B cell (primary cell): Measurements from ENCODE around the gene TMEM30B. TPM values are rescaled to one million over a fixed set of nuclear protein-coding genes. Genes with fewer than 3 reads are reported as not detected.

Source experiments
- ATAC-seq: fragments of 200-7000 bp; cut with Tn5 transposase; one replicate; pipeline ENCODE4 v1.10.0; 2021; ENCODE audit warnings: low read depth, mild to moderate bottlenecking, moderate number of reproducible peaks, moderate library complexity
- CTCF ChIA-PET: fragments of 350-600 bp; sonication (Branson Sonifier 250); formaldehyde crosslinking; loops from one replicate; lab custom pipeline; 2021; ENCODE audit warnings: antibody characterized with exemption, inconsistent platforms; lab: Charles Lee
- POLR2A ChIA-PET: fragments of 350-600 bp; sonication (Branson Sonifier 250); formaldehyde crosslinking; loops from one replicate; lab custom pipeline; 2021; ENCODE audit warnings: antibody characterized with exemption; lab: Charles Lee
- DNase-seq: peaks from one replicate; pipeline ENCODE4 v3.0.0; 2013
- H2AFZ ChIP-seq: 2 replicates; pipeline ENCODE4 v1.6.1; 2012; ENCODE audit warnings: mild to moderate bottlenecking, low read depth, low read length; ENCODE audit not compliant: insufficient read depth, poor library complexity, severe bottlenecking
- H3K27ac ChIP-seq, 2 donors: 1 replicate in 1 of 2; 2 replicates in 1 of 2; pipeline ENCODE4 v1.5.1; 2012 to 2013; ENCODE audit warnings: low read length in 2 of 2, mild to moderate bottlenecking in 2 of 2, moderate library complexity in 1 of 2
- H3K27me3 ChIP-seq, 4 experiments: fragments of 200-600 bp in 1 of 4; sonication (generic) in 1 of 4; replicated peaks in 1 of 4; 1 replicate in 2 of 4; 2 replicates in 2 of 4; pipeline versions ENCODE4 v1.6.1 to v1.7.0; 2013 to 2016; ENCODE audit warnings: low read length in 3 of 4, mild to moderate bottlenecking in 2 of 4, mixed read lengths in 1 of 4, moderate library complexity in 1 of 4; ENCODE audit not compliant: insufficient read depth in 4 of 4, control insufficient read depth in 3 of 4; ENCODE audit errors: control extremely low read depth in 1 of 4
- H3K36me3 ChIP-seq, 2 experiments: replicated peaks in 1 of 2; 1 replicate in 1 of 2; 2 replicates in 1 of 2; pipeline versions ENCODE4 v1.6.1 to v1.7.1; 2013; ENCODE audit warnings: low read length in 1 of 2; ENCODE audit not compliant: insufficient read depth in 2 of 2, control insufficient read depth in 1 of 2; ENCODE audit errors: control extremely low read depth in 1 of 2, extremely low read depth in 1 of 2
- H3K4me1 ChIP-seq, 2 donors: fragments of 200-600 bp in 1 of 2; sonication (generic) in 1 of 2; 1 replicate in 1 of 2; 2 replicates in 1 of 2; pipeline versions ENCODE4 v1.5.1 to v1.6.1; 2013 to 2017; ENCODE audit warnings: low read length in 2 of 2; ENCODE audit not compliant: control insufficient read depth in 2 of 2, insufficient read depth in 2 of 2
- H3K4me2 ChIP-seq: replicated peaks from 2 replicates; pipeline ENCODE3; 2012; ENCODE audit warnings: mild to moderate bottlenecking, low read depth, low read length; ENCODE audit not compliant: poor library complexity, severe bottlenecking
- H3K4me3 ChIP-seq, 5 experiments: fragments of 200-600 bp in 1 of 5; sonication (generic) in 1 of 5; 1 replicate in 3 of 5; 2 replicates in 2 of 5; pipeline versions ENCODE4 v1.5.1 to v1.7.0; 2011 to 2016; ENCODE audit warnings: low read length in 4 of 5, mild to moderate bottlenecking in 4 of 5, low read depth in 2 of 5, control low read depth in 1 of 5, moderate library complexity in 1 of 5; ENCODE audit not compliant: insufficient read depth in 1 of 5; ENCODE audit errors: control extremely low read depth in 1 of 5, extremely low read depth in 1 of 5
- H3K79me2 ChIP-seq: fragments of 200-600 bp; sonication (generic); one replicate; pipeline ENCODE4 v1.6.0; 2016; ENCODE audit warnings: low read length; ENCODE audit not compliant: control insufficient read depth, insufficient read depth
- H3K9ac ChIP-seq: fragments of 200-600 bp; sonication (generic); 2 replicates; pipeline ENCODE4 v1.6.1; 2017; ENCODE audit warnings: mild to moderate bottlenecking, low read length, moderate library complexity
- H3K9me3 ChIP-seq, 3 donors: one replicate each; pipeline versions ENCODE4 v1.6.1 to v1.7.1; 2013; ENCODE audit warnings: low read length in 2 of 3; ENCODE audit not compliant: control insufficient read depth in 2 of 3, insufficient read depth in 1 of 3; ENCODE audit errors: control extremely low read depth in 1 of 3
- H4K20me1 ChIP-seq: 2 replicates; pipeline ENCODE4 v1.6.0; 2012; ENCODE audit warnings: mild to moderate bottlenecking, low read length; ENCODE audit not compliant: insufficient read depth, control insufficient read depth, poor library complexity, severe bottlenecking
- H3K27ac Mint-ChIP-seq: one replicate; pipeline ENCODE4 v1.8.0; 2021; ENCODE audit warnings: mixed read lengths
- H3K27me3 Mint-ChIP-seq: one replicate; pipeline ENCODE4 v1.8.0; 2021; ENCODE audit warnings: mixed read lengths
- H3K4me1 Mint-ChIP-seq: one replicate; pipeline ENCODE4 v1.8.0; 2021; ENCODE audit warnings: mixed read lengths
- H3K4me3 Mint-ChIP-seq: one replicate; pipeline ENCODE4 v1.8.0; 2021; ENCODE audit warnings: mixed read lengths
- H3K9me3 Mint-ChIP-seq: one replicate; pipeline ENCODE4 v1.8.0; 2022; ENCODE audit warnings: mixed read lengths; ENCODE audit not compliant: insufficient read depth
- CTCF ChIP-seq: fragments of 200-600 bp; IDR thresholded peaks from one replicate; pipeline ENCODE4 v1.8.0; 2022; ENCODE audit warnings: antibody characterized with exemption, mild to moderate bottlenecking
- EZH2 ChIP-seq: IDR thresholded peaks from 2 replicates; pipeline ENCODE4 v1.6.1; 2012; ENCODE audit warnings: borderline replicate concordance, low read depth, mild to moderate bottlenecking, moderate library complexity, low read length; ENCODE audit not compliant: insufficient read depth, poor library complexity, severe bottlenecking
- WGBS: methylation state at CpG from one replicate; pipeline ENCODE4 v1.1.5; 2013; ENCODE audit warnings: missing lambda C conversion rate; ENCODE audit not compliant: insufficient coverage; 5-methylcytosine and 5-hydroxymethylcytosine counted together
- intact Hi-C: fragments of 100-400 bp; cut with micrococcal nuclease; formaldehyde crosslinking; loops from one replicate; pipeline ENCODE4 v1.10.0; 2022
- polyA plus RNA-seq: library from polyadenylated mRNA; depleted of rRNA; stranded (reverse); fragments of >200 nt; gene quantifications from 2 replicates; pipeline ENCODE4 v1.2.3, GENCODE V29; 2012
- total RNA-seq, 2 donors: library from RNA; stranded (reverse); fragments of 120-200 nt in 1 of 2; gene quantifications; 1 replicate in 1 of 2; 2 replicates in 1 of 2; pipeline versions ENCODE4 v1.2.3 to v1.2.4, GENCODE V29; 2013 to 2022

TMEM30B gene
- total and polyA plus RNA-seq, 2 donors (not counting 1 experiment from before 2014, with no cell fraction given), result 0.19 to 0.20 TPM

- Mint-ChIP-seq H3K27me3 (peaks cover 10% of the 10 kb centered on the region), H3K27ac (no peak overlapping the region), H3K4me3 (no peak overlapping the region), H3K9me3 (no peaks in the 10 kb centered on the region), H3K4me1 (peaks cover 23% of the 10 kb centered on the region)
- DNase-seq (no peak), ATAC-seq (no peak)
- no peak overlapping the region for H3K27ac ChIP-seq
- H3K4me1 ChIP-seq, result peaks cover 17 to 27% of the 10 kb centered on the region in 2 donors
- ChIA-PET POLR2A (no interaction called here), CTCF (no interaction called here)
- no peaks in the 10 kb centered on the region for H4K20me1 ChIP-seq
- no peak overlapping the region for H3K4me3 ChIP-seq
- no peak overlapping the region for H2AFZ ChIP-seq
- intact Hi-C loops, result loop anchor here (10.0 kb wide), 1 partner anchor 118 kb away; no protein-coding TSS in a partner anchor
- H3K9ac ChIP-seq, result no peak overlapping the region
- TF ChIP-seq EZH2 (no peak), CTCF (no peak)
- H3K79me2 ChIP-seq, result no peaks in the 10 kb centered on the region
- no peak overlapping the region for H3K4me2 ChIP-seq
- peaks cover 0 to 14% (median 3%) of the 10 kb centered on the region in 4 experiments for H3K27me3 ChIP-seq
- no peaks in the 10 kb centered on the region for H3K36me3 ChIP-seq
- WGBS, result 31% methylated on average over 4 of the region's 4 CpGs
- peaks cover 0 to 5% (median 0%) of the 10 kb centered on the region in 3 donors for H3K9me3 ChIP-seq
Observed at GRCh38 chr14:61326847-61327246, 45.7 kb upstream of the TMEM30B start.

DNA sequence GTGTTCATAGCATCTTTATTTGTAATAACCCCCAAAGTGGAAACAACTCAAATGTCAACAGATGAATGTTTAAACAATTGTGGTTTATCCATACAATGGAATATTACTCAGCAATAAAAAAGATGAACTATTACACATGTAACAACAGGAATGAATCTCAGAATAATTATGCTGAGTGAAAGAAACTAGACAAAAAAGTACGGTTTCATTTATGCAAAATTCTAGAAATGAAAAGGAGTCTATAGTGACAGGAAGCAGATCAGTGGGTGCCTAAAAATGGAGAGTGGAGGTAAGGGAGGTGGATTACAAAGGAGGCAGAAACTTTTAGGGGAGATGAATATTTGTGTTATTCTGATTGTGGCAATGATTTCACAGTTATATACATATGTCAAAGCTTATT lies 45.0 kb upstream of the TMEM30B start:
- no peak overlapping the region for H3K4me3 Mint-ChIP-seq
- Histone ChIP-seq H3K9me3 (peaks cover 0 to 6% (median 0%) of the 10 kb centered on the region in 3 donors), H3K4me2 (no peak overlapping the region), H2AFZ (no peak overlapping the region), H3K4me3 (no peak overlapping the region), H3K27ac (no peak overlapping the region), H3K27me3 (peaks cover 0 to 19% (median 3%) of the 10 kb centered on the region in 4 experiments), H3K9ac (no peak overlapping the region), H3K36me3 (no peaks in the 10 kb centered on the region), H4K20me1 (no peaks in the 10 kb centered on the region), H3K4me1 (peaks cover 20 to 30% of the 10 kb centered on the region in 2 donors), H3K79me2 (no peaks in the 10 kb centered on the region)
- H3K9me3 Mint-ChIP-seq, result no peaks in the 10 kb centered on the region
- ATAC-seq (no peak), DNase-seq (no peak)
- intact Hi-C loops, result loop anchor here (10.0 kb wide), 1 partner anchor 119 kb away; no protein-coding TSS in a partner anchor
- no peak for TF ChIP-seq EZH2
- no peak for TF ChIP-seq CTCF
- ChIA-PET POLR2A (no interaction called here), CTCF (no interaction called here)
- H3K27ac Mint-ChIP-seq, result no peak overlapping the region
- peaks cover 10% of the 10 kb centered on the region for H3K27me3 Mint-ChIP-seq
- H3K4me1 Mint-ChIP-seq, result peaks cover 23% of the 10 kb centered on the region
- 80% methylated on average over 1 of the region's 1 CpG for WGBS
